Left cardiac atrium (tissue), 4 donors: Measurements from ENCODE around the gene AKAP13. TPM values are rescaled to one million over a fixed set of nuclear protein-coding genes. Genes with fewer than 3 reads are reported as not detected.

Source experiments
- ATAC-seq, 2 donors: fragments of 200-7000 bp; cut with Tn5 transposase; one replicate each; pipeline ENCODE4 v1.9.1; 2020; ENCODE audit warnings: mild to moderate bottlenecking in 2 of 2, moderate library complexity in 2 of 2
- DNase-seq: peaks from one replicate; pipeline ENCODE4 v3.0.0-alpha.2; 2020
- intact Hi-C, 2 donors: fragments of 100-400 bp; cut with DNase I; formaldehyde crosslinking; loops; one replicate each; pipeline versions ENCODE4 v1.14.1 to v1.15.1; 2022 to 2023
- total RNA-seq, 2 donors: library from RNA; stranded (reverse); fragmentation: NEBNext Ultra II Directional; extraction: Animal tissue kit (Norgen Biotek cat#: 25700); gene quantifications; one replicate each; pipeline ENCODE4 v1.2.1, GENCODE V29; 2021
- donor health status: DM: no; HTN: yes; CAD: no.
- donor health status: DM: no; HTN: yes; CAD: no; lungs with severe emphysema.
- donor health status: DM: yes; HTN: yes; CAD: no.
- donor health status: Dilated cardiomyopathy.

Gene AKAP13
- total RNA-seq, 2 donors from 2014 or later = 217 to 302 TPM

- intact Hi-C loops = loop anchor here in 1 of 2 donors (5.0 kb wide), 1 partner anchor 41 kb away; no protein-coding TSS in a partner anchor
- no peak for DNase-seq
- no peak for ATAC-seq
Observed at GRCh38 chr15:85536341-85536740, 155.9 kb downstream of the AKAP13 start.

- intact Hi-C loops = loop anchor here in 1 of 2 donors (5.0 kb wide), 1 partner anchor 38 kb away; no protein-coding TSS in a partner anchor
- ATAC-seq (no peak), DNase-seq (no peak)
Observed at GRCh38 chr15:85539491-85539890, 159.1 kb downstream of the AKAP13 start.

GRCh38 chr15:85540085-85540797 lies 159.8 kb downstream of the AKAP13 start:
- intact Hi-C loops = no loop called here
- ATAC-seq = no peak
- DNase-seq = no peak

- DNase-seq = no peak
- intact Hi-C loops = no loop called here
- ATAC-seq = peak in 1 of 2 donors; percentile 28
Observed at GRCh38 chr15:85541744-85542143, 161.3 kb downstream of the AKAP13 start.

GRCh38 chr15:85542488-85542887 lies 162.1 kb downstream of the AKAP13 start:
- intact Hi-C loops = no loop called here
- ATAC-seq (no peak), DNase-seq (no peak)

GRCh38 chr15:85542895-85543331 lies 162.5 kb downstream of the AKAP13 start:
- intact Hi-C loops = no loop called here
- ATAC-seq (no peak), DNase-seq (no peak)

DNA sequence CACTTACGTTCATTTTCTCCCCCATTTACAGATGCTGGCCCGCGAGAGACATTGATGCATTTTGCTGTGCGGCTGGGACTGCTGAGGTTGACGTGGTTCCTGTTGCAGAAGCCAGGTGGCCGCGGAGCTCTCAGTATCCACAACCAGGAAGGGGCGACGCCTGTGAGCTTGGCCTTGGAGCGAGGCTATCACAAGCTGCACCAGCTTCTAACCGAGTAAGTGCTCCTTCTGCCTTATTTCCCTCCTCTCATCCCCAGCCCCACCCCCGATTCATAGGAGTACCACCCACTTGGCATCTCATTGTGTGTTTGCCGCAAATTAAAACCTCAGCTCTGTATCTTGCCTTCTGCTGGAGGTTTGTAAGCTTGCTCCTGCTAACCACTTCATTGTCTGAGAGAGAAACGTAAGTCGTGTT lies 163.3 kb downstream of the AKAP13 start:
- peak; percentile 39 to 63 for ATAC-seq
- intact Hi-C loops = no loop called here
- peak; percentile 66 for DNase-seq

DNA sequence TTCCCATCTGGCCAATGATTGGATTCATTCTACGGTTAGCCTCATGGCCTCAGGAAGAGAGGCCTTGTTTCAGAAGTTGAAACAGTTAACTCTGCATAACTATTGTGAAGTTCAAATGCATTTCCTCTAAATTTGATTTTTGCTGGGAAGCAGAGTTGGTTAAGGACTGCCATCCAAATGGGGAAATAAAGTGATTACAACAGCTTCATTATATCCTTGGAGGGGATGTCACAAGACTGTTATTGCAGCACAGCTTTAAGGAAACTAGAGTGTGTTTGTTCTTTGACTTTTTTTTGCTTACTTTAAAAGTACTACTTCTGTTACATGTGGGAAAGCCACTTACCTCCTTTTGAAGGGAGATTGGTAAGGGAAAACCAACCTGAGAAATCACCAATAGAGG lies 164.8 kb downstream of the AKAP13 start:
- DNase-seq = no peak
- peak; percentile 64 to 77 for ATAC-seq
- intact Hi-C loops = no loop called here

- no peak for DNase-seq
- peak; percentile 36 to 57 for ATAC-seq
- intact Hi-C loops = no loop called here
Observed at GRCh38 chr15:85545752-85546151, 165.3 kb downstream of the AKAP13 start.

DNA sequence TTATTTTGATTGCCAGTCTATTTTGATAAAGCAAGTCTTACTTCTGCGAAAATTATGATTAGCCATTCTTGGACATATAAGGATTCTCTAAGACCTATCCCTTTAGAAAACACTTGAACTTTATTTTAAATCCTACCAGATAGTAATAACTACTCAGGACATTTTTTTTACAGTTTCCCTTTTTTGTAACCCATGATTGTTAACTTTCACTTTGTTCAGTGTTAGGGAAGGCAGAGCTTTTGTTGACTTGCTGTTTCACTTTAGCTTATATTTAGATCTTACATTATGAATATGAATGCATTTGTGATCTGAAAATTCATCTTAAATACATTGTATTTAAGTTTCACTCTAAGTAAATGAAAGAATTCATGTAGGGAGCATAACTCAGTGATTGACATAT lies 167.0 kb downstream of the AKAP13 start:
- no peak for ATAC-seq
- DNase-seq = no peak
- intact Hi-C loops = no loop called here

DNA sequence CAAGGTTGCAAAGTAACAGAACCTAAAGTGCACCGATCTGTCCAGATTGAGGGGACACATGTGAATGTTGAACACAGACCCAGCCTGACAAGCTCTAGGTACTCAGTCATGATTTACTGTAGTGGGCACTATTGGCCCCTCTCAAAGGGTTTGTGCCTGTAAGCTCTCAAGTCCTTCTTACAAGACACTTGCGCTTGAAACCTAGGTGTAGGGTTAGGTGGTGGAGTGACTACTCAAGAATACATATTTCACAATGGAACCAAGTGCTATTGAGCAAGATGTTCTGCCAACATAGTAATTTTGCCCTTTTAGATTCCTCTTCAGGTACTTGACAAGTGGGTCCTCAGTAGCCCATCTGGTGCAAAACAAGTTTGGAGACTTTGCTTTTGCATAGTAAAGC lies 169.9 kb downstream of the AKAP13 start:
- intact Hi-C loops = no loop called here
- no peak for DNase-seq
- no peak for ATAC-seq

- DNase-seq (no peak), ATAC-seq (peak in 1 of 2 donors; percentile 52)
- intact Hi-C loops = no loop called here
Observed at GRCh38 chr15:85551221-85551832, 170.9 kb downstream of the AKAP13 start.

- DNase-seq = no peak
- peak in 1 of 2 donors; percentile 17 for ATAC-seq
- intact Hi-C loops = no loop called here
Observed at GRCh38 chr15:85554852-85555521, 174.6 kb downstream of the AKAP13 start.

DNA sequence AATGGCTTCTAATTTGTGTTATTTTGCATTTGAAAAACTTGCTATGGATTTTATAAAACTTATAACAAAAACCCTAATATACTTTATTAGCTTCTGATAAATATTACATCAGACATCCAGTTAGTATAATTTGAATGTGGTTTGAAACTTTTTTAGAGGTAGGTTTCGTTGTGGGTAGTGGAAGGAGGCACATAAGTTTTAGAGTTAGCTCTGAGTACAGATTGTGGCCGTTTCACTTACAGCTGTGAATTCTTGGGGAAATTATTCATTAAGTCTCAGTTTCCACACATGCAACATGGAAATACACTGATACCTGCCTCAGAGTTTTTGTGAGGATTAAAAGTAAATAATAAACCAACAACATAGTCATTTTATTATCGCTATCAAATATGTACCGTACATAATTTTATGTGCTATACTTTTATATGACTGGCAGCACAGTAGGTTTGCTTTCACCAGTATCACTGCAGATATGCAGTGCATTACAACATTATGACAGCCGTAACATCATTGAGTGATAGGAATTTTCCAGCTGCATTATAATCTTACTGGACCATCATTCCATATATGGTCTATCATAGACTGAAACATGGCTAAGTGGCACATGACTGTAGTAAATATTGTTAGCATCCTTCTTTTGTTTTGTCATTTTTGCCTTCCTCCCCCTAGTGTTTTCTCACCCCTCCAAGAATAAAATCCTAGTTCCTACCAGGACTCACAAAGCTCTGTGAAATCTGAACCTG lies 175.6 kb downstream of the AKAP13 start:
- ATAC-seq = no peak
- DNase-seq = no peak
- intact Hi-C loops = no loop called here

GRCh38 chr15:85556618-85556895 lies 176.2 kb downstream of the AKAP13 start:
- intact Hi-C loops = no loop called here
- ATAC-seq (peak in 1 of 2 donors; percentile 29), DNase-seq (no peak)

GRCh38 chr15:85557385-85557784 lies 177.0 kb downstream of the AKAP13 start:
- intact Hi-C loops = no loop called here
- DNase-seq = no peak
- ATAC-seq = no peak

DNA sequence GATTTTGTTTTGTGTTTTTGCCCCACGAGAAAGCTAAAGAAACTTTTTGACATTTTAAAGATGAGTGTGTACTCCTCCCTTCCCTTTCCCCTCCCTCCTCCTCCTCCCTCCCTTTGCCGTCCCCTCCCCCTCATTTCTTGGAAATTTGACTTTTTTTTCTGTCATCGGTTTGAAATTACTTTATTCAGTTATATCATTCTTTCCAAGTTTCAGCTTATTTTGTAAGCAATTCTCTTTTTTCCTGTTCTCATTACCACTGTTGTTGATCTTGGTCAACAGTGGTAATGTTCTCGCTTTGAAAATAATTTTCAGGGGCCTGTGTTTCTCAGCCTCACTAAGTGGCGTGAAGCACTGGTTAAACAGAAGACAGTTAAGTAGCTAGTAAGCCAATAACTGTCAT lies 178.4 kb downstream of the AKAP13 start:
- intact Hi-C loops = no loop called here
- DNase-seq (no peak), ATAC-seq (peak; percentile 20 to 51)

DNA sequence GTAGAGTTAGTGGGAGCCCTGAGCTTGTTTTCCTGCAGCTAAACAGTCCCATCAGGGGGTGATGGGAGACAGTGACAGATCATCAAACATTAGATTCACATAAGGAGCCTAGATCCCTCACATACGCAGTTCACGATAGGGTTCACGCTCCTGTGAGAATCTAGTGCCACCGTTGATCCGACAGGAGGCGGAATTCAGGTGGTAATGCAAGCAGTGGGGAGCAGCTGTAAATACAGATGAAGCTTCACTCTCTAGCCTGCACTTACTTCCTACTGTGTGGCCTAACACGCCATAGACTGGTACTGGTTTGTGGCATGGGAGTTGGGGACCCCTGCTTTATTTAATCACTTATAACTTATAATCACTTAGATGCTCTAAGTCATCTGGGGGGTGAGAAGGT lies 179.1 kb downstream of the AKAP13 start:
- intact Hi-C loops = no loop called here
- ATAC-seq (no peak), DNase-seq (no peak)

GRCh38 chr15:85562824-85563223 lies 182.4 kb downstream of the AKAP13 start:
- DNase-seq = no peak
- intact Hi-C loops = no loop called here
- ATAC-seq = no peak

DNA sequence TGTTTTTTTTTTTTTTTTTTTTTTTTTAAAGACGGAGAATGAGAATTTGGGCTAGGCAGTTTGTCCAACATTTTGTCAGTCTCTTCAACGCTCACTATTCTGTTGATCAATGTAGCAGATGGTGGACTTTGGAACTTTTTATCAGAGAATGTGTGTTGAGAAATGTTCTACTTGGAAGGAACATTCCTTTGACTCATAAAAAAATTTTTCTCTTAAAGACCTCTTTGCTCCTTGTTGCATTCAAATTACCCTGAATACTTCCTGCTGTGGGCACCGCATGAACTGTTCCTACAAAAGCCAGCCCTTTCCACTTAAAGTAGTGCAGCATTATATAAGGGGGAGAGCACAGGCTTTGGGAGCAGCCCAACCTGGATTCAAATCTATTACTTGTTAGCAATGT lies 182.9 kb downstream of the AKAP13 start:
- intact Hi-C loops = no loop called here
- ATAC-seq = peak; percentile 73 to 75
- no peak for DNase-seq
